NCI-H526 (cell line): ENCODE results near the gene FRRS1L.
A peak's percentile ranks its signal among the peaks of the same experiment; 100 is the strongest.
"Not testable (repeated sequence)": the region's sequence is repeated elsewhere in the genome, so short reads cannot be mapped to it uniquely, and the experiment has no call there.

Experiments
- DNase-seq, 2 experiments: peaks; one replicate each; lab custom pipeline; 2025; lab: John Stamatoyannopoulos, UW

Gene FRRS1L

DNA sequence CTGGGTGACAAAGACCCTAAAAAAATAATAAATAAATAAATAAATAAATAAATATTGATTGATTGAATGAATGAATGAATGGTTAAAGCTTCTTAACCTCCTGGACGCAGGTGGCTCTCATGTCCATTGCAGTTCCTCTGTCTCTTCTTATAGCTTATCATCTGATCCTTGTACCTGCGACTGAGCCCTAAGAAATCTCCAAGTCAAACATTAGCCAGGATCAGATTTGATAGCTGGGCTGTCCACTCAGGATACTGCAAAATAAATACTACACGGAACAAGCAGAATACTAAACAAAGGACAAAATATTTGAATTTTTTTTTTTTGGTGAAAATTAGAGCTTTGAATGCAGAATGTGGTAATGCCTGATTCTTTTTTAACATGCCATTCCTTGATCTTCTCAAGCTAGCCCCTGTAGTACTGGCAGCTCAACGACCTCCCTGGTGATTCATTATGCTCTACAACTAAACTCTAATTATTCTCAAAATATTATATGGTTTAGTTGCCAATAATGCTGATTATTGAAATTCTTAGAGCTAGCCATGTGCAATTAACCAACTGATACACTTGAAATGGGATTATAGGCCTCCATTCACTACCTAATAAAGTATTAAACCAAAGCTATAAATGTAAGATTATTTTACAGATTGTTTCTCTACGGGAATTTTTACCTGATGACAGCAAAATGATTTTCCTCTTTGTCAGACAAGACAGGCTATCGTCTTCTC, 37.4 kb downstream of the FRRS1L start:
- no peak for DNase-seq

- DNase-seq = not testable (repeated sequence)
Measured at GRCh38 chr9:109126671-109127070, 40.4 kb downstream of the FRRS1L start.

- DNase-seq = no peak
Measured at GRCh38 chr9:109124121-109124520, 42.9 kb downstream of the FRRS1L start.

- DNase-seq = no peak
Measured at GRCh38 chr9:109122726-109123621, 44.1 kb downstream of the FRRS1L start.

DNA sequence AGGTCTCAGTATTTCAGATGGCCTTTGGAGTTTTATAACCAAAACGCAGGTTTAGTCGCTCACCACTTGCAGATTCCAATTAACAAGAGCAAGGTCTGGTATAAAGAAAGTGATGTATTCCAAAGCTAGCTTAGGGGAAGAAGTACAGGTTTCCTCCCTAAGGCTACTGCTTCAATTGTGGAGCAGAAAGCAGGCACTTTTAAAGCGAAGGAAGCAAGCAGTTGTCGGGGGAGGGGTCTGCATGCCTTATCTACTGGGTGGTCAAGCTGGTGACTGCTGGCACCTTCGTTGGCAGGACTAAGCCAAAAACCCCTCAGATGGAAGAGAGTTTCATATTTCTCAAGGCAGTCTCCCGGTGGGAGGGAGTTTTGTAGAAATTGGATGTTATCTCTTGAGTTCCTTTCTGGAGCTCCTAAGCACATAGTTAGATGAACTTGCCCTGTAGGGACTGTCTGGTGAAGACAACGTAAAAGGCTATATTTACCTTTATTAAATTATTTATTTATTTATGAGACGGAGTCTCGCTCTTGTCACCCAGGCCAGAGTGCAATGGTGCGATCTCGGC, 45.7 kb downstream of the FRRS1L start:
- DNase-seq = no peak

DNA sequence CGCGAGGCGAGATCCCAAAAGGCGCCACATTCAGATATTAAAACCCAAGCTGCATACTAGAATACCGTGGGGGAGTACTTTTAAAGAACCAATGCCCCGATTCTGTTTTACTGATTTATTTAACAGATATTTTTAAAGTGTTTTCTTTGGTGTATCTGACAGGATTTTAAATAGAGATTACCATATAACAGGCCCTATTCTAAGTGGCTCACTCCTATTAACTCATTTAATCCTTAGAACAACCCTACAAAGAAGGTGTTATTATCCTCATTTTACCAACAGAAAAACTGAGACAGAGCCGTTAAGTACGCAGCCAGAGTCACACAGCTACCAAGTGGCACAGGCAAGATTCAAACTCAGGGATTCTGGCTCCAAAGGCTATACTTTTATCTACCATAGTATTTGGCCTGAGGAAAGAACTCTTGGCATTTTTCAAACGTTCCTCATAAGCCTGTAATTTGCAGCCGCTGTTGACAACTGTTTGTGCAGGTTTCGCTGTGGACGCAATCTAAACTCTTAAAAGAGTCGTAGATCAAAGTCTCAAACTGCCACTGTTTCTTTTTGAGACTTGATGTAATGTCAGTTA, 46.8 kb downstream of the FRRS1L start:
- no peak for DNase-seq

DNA sequence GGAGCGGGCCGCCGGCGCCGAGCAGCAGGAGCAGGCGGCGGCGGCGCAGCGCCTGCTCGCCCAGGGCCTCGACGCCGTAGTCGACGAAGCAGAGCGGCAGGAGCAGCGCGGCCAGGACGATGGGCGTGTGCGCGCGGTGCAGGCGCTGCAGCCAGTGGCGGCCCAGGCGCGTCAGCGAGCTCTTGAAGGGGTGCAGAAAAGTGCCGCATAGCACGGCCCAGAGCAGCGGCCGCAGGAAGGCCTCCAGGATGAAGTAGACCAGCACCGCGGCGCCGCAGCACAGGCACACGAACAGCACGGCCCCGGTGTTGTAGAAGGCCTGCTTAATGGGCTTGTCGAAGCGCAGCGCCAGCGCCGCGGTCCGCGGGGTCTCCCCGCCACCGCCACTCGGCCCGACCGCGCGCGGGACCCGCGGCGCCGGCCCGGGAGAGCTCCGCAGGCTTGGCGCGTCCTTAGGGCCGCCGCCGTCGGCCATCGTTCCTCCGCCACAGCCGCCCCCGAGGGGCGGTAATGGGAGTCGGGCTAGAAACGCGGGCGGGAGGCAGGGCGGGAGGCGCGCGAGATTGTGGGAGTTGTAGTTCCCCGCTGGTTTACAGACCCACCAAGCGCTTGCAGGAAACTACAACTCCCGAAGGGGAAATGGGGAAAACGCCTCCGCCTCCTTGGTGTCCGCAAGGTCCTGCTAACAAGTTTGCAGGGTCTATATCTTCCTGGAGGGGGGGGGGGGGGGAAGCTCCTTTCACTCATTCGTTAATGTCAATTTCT, 47.4 kb downstream of the FRRS1L start, which contains the start of gene TMEM245:
Gene TMEM245 (minus strand): TSS at position 509 of the 765 bp plus-strand sequence. CDS start 34 bp downstream, at position 475.
- peak; percentile 96 to 97 for DNase-seq

DNA sequence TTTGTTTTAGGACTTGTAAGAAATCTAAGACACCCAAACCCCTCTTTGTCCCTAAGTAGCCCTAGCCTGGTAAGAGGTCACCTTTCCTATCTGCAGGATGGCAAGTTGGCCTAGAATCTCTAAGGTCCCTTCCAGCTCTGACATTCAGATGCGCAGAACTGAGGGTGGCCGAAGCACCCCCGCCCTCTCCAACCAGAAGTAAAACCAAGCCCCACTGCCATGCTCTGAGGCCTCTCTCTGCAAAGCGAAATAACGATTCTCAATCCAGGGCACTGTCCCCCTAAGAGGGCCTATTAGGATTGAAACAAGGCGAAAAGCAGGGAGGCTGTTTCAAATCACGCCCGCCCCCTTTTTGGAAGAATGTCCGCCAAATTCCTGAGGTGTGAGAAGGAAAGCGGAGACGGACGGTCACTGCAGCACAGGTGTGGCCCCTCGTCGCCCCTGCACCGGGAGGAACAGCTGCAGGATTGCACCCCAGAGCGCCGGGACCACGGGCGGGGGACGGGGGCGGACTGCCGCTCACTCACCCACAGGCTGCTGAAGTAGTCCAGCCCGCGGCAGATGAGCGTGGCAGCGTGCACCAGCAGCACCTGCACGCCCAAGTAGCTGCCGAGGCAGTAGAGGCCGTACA, 48.1 kb downstream of the FRRS1L start:
- peak in 1 of 2 experiments; percentile 16 for DNase-seq

DNA sequence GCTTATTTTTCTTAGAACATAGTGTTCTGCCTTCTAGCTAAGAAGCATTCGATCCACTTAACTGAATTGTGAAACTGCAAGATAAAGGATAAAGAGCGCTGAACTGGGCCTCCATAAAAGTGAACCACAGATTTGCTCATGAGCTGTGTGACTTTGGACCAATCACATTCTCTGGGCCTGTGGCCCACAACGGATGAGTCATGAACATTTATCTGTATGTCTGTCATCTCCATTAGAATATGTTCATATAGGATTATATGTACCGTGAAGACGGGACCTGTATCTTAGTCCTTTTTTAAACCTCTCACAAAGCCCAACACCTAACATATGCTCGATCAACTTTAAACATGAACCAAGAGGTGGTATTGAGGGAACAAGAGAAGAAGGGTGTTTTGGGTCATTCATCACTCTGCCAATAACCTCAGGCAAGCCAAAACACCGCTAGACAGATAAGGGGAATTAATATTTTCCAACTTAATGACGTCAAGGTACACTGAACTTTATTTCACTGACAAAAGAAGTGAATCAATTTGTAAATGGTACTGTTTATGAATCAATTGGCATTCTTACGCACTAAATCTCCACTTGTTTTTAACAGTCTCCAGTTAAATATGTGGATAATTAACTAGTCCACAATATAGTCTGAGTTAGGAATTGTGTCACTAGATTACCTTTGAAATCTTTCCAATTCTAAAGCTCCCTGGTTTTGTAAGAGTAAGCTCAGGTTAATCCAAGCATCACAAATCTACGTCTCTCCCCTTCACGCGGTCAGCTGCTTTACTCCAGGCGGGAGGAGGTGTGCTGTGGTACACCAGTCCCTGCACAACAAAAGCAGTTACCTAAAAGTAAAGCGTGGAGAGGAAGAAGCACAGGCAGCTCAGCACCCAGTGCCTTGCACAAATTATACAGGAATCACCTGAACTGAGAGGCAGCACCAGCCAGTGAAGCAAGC, 48.9 kb downstream of the FRRS1L start:
- peak in 1 of 2 experiments; percentile 25 for DNase-seq

DNA sequence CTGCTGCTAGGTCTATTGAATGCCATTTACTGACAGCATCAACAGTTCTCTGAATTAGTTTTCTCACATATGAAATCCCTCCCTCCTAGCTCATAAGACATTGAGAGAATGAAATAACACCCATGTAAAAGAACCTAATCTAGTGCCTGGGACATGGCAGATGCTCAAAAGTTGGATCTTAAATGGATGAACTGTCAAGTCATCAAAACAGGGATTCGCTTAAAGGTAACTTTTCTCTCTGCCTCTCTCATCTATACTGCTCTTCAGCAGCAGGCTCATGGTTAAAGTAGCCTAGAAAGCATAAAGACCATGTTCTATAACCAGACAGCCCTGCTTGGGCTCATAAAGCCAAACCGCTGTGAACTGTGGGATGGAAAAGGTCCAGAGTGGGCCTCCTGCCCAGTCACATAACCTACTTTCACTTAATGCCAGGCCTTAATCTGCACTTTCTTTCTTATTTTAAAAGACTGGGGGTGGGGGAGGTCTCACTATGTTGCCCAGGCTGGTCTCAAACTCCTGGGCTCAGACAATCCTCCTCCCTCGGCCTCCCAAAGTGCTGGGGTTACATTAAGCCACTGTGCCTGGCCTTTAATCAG, 51.0 kb downstream of the FRRS1L start:
- DNase-seq = no peak

DNA sequence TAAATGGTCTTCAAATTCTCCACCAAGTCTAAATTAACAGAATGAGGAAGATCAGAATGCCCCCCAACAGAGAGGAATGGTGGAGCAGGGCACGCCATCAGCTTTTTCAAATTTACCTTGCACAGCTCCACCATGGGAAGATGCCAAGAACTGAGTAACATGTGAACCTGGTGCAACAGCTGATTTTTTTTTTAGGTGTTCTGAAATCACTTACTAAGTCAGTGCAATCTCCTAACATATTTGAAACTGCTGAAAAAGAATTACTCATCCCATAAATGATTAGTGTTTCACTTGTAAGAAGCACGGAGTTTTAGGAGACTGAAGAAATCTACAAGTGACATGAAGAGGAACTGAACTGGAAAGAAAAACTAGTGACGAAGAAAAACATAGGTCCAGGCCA, 52.4 kb downstream of the FRRS1L start:
- DNase-seq = no peak

DNA sequence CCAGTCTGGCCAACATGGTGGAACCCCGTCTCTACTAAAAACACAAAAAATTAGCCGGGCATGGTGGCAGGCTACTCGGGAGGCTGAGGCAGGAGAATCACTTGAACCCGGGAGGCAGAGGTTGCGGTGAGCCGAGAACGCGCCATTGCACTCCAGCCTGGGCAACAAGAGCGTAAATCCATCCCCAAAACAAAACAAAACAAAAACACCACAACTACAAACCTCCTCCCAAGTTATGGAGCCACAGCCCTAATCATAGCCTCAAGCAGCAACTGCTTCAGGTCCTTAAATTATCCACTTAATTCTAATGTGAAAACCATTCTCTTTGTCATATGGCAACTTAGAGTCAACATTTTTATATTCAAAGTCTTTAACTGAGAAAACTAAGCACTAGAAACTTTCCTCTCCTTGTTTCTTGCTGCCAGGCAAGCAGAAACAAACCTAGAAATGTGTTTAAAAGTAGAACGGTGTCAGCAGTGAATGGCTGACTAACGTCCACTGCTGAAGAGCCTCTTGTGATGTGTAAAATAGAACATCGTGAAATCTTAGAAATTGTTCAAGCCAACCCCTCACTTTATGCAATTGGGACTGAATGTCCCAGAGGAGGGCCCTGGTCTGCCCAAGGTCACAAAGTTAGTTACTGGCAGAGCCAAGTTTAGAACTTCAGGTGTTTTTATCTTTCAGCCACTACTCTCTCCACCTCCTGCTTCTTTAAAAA, 53.0 kb downstream of the FRRS1L start:
- no peak for DNase-seq

DNA sequence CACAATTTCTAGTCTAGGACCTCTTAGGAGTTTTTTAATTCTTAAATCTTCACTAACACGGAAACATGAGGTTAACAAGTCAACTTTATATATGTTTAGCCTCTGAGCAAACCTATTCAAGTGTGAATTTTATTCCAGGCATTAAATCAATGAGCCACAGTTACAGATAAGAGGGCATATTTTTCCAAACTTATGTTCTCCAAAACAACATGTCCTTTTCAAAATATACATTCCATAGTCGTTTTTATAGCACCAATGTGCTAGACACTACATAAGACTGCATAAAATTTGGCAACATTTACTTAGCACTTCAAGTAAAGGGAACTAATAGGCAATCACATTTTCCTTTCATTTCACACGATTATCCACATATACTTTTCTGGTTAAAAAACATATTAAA, 53.8 kb downstream of the FRRS1L start:
- DNase-seq = no peak

DNA sequence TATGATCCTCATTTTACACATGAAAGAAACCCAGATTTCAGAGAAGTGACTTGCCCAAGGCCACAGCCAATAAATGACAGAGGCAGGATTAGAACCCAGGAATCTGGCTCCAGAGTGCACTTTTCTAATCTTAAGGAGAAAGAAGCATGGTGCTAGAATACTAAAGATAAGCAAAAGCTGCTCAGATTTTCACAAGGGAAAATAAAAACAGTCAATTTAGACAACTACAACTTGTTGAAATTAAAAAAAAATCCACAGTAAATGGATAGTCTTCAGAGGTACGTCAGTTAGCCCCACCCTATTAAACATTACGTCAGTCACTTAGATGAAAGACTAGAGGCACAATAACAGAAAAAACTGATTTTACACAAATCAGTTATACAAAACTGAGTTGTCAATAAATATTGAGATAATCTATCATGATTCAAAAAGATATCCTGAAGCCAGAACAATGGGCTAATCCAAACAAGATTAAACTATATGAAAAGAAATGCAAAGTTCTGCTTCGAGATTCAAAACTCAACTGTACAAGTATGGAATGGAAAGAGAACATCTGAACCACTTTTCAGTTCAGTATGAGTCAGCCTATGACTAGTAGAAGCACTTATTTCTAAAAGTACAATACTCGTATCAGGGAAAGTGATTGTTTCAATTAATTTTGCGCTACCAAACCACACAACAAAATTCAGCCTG, 56.6 kb downstream of the FRRS1L start:
- DNase-seq = no peak

DNA sequence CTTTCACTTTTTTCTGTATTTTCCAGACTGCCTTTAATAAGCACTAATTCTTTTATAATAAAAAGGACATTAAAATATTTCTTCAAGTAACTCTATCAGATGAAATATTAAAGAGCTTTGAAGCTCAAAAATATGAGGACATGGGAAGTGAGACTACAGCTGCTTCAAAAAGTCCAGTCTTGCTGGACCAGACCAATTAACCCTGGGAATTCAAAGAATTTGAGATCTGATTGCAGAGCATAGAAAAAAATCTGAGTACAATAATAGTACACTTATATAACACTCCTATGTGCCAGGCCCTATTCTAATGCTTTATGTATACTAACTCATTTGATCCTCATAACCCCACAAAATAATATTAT, 57.1 kb downstream of the FRRS1L start:
- DNase-seq = no peak

GRCh38 chr9:109108318-109108717, 58.7 kb downstream of the FRRS1L start:
- DNase-seq = no peak

DNA sequence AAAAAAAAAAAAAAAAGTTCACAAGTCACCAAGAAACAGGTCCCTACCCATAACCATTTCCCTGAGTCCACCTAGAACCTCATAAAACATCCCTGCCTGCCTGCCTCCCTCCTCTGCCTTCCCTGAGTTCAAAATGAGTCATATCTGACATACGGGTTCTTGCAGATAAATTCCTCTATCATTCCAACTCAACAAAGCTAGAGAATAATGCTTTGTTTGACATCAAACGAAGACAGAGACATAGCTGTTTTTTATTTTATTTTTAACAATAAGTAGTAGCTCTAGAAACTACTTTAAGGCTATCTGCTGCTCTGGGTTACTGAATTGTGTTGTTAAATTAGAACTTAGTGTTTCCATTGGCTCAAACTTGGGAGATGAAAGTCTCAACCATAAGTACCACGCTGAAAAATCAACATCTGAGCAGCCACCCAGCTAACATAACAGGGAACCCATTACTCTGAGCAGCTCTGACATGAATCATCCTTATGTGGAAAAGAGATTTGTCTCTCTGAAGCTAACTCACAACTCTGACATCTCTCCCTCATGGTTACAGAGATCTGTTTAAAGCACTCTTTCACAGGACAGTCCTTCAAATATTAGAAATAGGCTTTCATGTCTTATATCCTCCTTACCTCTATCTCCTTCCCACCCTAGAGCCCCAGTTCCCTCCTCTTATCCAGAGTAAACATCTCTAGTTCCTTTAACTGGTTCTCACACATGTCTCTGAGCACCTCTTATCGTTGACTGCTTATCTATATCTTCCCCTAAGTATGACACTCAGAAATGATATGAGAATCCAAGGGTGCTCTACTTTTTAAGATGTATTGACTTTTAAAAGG, 59.4 kb downstream of the FRRS1L start:
- no peak for DNase-seq
